Activated CD8-positive, alpha-beta memory T cell treated with anti-CD3 and anti-CD28 coated beads, Interleukin-2, amount 50 U/mL, for 1 hour (primary cell): ENCODE measurements around the gene MC1R.
"Not testable (repeated sequence)": the region's sequence is repeated elsewhere in the genome, so short reads cannot be mapped to it uniquely, and the experiment has no call there.

Experiments
- DNase-seq: peaks from one replicate; pipeline ENCODE4 v3.0.0-alpha.2; 2020; ENCODE audit errors: extremely low read depth

Gene MC1R

DNA sequence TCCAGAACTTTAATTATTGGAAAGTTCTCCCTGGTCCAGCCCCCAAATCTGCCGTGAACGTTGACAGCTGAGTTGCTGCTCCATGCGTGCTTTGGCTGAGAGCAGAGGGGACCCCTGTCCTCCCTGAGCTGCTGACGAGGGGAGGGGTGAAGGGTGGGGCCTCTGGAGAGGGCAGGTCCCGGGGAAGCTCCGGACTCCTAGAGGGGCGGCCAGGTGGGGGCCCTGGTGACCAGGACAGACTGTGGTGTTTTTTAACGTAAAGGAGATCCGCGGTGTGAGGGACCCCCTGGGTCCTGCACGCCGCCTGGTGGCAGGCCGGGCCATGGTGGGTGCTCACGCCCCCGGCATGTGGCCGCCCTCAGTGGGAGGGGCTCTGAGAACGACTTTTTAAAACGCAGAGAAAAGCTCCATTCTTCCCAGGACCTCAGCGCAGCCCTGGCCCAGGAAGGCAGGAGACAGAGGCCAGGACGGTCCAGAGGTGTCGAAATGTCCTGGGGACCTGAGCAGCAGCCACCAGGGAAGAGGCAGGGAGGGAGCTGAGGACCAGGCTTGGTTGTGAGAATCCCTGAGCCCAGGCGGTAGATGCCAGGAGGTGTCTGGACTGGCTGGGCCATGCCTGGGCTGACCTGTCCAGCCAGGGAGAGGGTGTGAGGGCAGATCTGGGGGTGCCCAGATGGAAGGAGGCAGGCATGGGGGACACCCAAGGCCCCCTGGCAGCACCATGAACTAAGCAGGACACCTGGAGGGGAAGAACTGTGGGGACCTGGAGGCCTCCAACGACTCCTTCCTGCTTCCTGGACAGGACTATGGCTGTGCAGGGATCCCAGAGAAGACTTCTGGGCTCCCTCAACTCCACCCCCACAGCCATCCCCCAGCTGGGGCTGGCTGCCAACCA lies at the start of gene MC1R:
MC1R (plus strand) TSS at position 410 of the 895 bp plus-strand sequence; CDS start at position 807, 397 bp downstream.
- DNase-seq = no peak

DNA sequence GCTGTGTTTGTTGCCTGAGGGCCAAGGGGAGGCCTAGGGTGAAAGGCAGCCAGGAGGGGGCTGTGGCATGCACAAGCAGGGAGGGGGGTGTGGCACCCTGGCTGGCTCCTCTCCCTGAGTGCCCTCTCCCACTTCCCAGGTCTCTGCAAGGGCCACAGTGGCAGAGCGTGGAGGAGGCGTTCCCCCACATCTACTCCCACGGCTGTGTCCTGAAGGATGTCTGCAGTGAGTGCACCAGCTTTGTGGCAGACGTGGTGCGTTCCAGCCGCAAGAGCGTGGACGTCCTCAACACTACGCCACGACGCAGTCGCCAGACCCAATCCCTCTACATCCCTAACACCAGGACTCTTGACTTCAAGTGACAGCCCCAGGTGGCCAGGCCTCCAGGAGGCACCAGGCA lies 48.8 kb upstream of the MC1R start:
- no peak for DNase-seq

GRCh38 chr16:89870440-89870839 lies 48.2 kb upstream of the MC1R start:
- DNase-seq = no peak

DNA sequence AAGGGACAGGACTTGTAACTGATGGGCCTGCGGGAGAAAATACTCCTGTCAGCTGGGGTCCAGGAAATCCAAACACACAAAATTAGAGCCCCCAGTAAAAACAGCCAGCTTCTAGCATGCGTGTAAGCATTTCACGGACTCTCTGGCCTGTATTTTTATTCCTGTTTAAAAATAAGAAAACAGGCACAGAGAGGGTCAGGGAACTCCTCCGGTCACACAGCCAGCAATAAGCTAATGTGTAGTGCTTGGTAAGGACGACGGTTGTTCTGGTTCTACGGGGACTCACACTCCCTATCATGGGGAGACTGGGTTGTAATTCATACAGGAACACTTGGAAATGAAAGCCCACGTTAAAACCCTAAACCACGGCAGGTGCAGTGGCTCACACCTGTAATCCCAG lies 46.8 kb upstream of the MC1R start:
- DNase-seq = no peak

GRCh38 chr16:89873109-89873971 lies 45.3 kb upstream of the MC1R start, which contains the start of gene TCF25:
Gene TCF25, plus strand, starts transcription at chr16:89873592. Its CDS starts 76 bp downstream, at chr16:89873668.
- peak; percentile 69 for DNase-seq

GRCh38 chr16:89873972-89874689 lies 44.5 kb upstream of the MC1R start:
- peak; percentile 92 for DNase-seq

- not testable (repeated sequence) for DNase-seq
These were observed 39.5 kb upstream of the MC1R start for GRCh38 chr16:89879123-89879522.

DNA sequence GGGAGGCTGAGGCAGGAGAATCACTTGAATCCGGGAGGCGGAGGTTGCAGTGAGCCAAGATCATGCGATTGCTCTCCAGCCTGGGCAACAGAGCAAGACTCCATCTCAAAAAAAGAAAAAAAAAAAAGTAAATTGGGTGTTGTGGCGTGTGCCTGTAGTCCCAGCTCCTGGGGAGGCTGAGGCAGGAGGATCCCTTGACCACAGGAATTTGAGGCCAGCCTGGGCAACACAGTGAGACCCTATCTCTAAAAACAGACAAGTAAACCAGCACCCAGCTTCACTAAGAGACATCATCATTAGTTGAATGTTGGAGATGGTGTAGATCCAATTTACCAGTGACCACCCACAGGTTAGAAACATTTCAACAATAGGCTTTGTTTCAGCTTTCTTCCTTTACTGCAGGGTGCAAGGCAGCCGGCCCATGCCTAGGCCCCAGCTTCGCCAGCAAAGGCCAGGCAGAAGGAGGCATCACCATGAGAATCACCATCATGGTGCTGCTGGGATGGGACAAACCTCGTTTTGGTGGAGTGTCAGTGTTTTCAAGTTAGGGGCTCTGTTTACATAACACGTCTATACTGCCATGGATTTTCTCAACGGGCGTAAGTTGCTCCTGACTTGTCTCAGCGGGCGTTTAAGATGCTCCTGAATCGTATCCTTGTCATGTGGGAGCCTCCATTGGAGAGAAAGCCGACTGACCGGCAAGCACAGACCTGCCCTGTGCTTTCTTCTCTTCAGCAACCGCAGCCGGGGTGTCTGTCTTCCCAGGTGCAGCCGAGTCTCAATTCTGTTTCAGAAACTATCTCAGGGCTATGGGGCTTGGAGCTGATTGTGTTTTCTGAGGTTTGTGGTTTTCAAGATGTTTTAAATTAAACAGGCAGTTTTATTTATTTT lies 37.9 kb upstream of the MC1R start:
- no peak for DNase-seq

DNA sequence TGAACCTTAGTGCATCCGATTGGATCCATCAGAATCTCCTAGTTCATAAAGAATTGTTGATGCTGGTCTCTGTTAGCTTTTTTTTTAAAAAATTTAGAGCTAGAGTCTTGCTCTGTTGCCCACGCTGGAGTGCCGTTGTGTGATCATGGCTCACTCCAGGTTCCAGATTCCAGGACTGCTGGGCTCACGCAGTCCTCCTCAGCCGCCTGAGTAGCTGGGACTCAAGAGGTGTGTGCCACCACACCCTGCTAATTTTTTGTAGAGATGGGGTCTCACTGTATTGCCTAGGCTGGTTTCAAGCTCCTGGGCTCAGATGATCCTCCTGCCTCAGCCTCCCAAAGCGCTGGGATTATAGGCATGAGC lies 37.3 kb upstream of the MC1R start:
- no peak for DNase-seq

- no peak for DNase-seq
These were observed 35.2 kb upstream of the MC1R start for GRCh38 chr16:89883346-89884040.

DNA sequence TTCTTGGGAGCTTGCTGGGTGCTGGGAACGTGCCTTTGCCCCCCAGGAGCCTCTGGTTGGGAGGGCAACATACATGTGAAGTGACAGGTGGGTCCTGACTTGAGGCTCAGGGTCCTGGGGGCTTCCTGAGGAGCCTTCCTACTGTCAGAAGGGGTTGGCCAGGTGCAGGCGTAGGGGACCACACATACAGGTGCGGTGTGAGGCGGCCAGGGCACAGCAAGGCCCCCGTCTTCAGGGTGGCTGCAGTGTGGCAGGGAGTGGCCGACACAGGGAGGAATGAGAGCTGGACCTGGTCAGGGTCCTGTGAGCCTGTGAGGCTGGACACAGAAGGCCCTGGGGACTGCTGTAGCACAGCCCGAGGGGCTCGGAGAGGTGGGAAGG lies 34.6 kb upstream of the MC1R start:
- DNase-seq = no peak

- no peak for DNase-seq
These were observed 31.4 kb upstream of the MC1R start for GRCh38 chr16:89887243-89887642.

- DNase-seq = no peak
These were observed 28.5 kb upstream of the MC1R start for GRCh38 chr16:89890200-89890599.

DNA sequence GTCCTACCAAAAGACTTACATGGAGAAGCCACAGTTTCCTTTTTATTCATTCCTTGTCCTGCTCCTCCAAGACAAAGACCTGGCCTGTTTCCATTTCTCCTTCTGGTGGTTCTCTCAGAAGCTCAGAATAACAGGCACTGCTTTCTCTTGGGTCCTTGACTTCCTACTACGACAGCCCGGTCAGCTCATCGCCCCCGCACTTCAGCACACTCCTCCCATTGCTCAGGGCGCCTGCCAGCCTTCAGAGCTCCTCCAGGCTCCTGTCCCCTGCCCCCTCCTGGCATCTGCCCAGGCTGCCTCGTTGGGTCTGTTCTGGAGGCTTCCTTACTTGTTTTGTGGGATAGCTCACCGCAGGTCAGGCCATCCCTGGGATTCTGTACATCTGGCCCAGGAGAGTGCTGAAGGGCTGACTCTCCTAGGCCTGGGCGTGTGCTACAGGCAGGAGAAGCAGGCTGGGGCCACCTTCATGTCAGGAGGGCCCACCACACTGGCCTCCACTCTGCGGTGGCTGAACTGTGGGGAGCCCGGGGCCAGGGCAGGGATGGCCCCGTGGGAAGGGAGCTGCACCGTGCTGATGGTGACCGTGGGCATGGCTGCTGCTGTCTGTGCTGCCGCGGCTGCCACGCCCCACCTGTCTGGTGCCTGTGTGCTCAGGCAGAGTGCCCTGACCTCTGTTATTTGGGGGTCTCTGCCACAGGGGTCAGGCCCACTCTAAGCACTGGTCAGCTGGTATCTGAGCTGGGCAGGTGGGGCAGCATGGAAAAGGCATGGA lies 27.6 kb upstream of the MC1R start:
- no peak for DNase-seq

GRCh38 chr16:89892055-89892630 lies 26.5 kb upstream of the MC1R start:
- DNase-seq = no peak

GRCh38 chr16:89892635-89893034 lies 26.0 kb upstream of the MC1R start:
- DNase-seq = no peak

DNA sequence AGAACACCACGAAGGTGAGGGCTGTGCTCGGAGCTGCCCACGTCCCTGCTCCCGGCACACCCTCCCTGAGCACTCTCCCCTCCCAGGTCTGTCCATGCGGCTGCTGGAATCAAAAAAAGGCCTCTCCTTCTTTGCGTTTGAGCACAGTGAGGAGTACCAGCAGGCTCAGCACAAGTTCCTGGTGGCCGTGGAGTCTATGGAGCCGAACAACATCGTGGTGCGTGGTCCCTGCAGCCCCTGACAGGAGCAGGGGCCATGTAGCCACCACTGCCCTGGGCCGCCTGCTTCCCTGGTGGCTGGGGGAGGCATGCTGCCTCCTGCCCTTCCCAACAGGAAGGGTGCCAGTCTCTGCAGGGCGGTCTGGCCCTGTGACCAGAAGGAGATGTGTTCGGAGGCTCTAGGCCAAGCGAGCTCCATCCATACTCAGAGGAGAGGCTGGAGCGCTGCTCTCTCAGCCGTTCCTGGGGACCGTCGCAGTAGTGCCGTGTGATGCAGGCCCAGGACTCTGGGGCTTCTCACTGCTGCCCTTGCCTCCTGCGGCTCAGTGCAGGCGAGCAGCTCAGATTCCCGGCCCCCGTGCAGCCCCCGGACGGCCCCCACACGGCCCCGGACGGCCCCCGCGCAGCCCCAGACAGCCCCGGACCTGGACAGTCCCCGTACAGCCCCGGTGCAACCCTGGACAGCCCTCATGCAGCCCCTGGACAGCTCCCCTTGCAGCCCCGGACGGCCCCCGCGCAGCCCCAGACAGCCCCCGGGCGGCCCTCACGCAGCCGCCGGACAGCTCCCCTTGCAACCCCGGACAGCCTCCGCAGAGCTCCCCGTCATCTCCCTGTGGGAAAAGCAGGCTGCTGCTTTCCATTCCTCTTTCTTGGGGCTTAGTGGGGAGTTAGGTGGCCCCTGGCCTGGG lies 24.8 kb upstream of the MC1R start:
- DNase-seq = no peak
